RWPE1 (cell line): Measurements from ENCODE around the gene TFCP2L1.
"Not testable (repeated sequence)": the region's sequence is repeated elsewhere in the genome, so short reads cannot be mapped to it uniquely, and the experiment has no call there.

Experiments
- CTCF ChIA-PET: fragments of 350-600 bp; sonication (Branson Sonifier 250); formaldehyde crosslinking; extraction: SDS; loops from one replicate; lab custom pipeline; 2021; lab: Yijun Ruan, JAX
- POLR2A ChIA-PET: fragments of 400-600 bp; formaldehyde crosslinking; extraction: SDS; loops from one replicate; lab custom pipeline; 2020; ENCODE audit warnings: antibody characterized with exemption; ENCODE audit not compliant: low non-redundant PET; lab: Yijun Ruan, JAX
- DNase-seq: peaks from one replicate; pipeline ENCODE4 v3.0.0; 2012; ENCODE audit warnings: low spot score
- H3K27ac ChIP-seq: fragments of 450-650 bp; 2 replicates; pipeline ENCODE4 v1.5.1; 2017
- CTCF ChIP-seq: fragments of 450-650 bp; conservative IDR thresholded peaks from 2 replicates; pipeline ENCODE4 v1.5.1; 2017; ENCODE audit warnings: low read depth, mild to moderate bottlenecking

The TFCP2L1 gene

GRCh38 chr2:121309323-121309722, 24.3 kb upstream of the TFCP2L1 start:
- ChIA-PET POLR2A (no interaction called here), CTCF (no interaction called here)
- no peak for TF ChIP-seq CTCF
- DNase-seq, result no peak
- no peak overlapping the region for H3K27ac ChIP-seq

GRCh38 chr2:121307048-121307447, 22.0 kb upstream of the TFCP2L1 start:
- POLR2A ChIA-PET, result no interaction called here
- CTCF ChIA-PET, result no interaction called here
- no peak for TF ChIP-seq CTCF
- DNase-seq, result no peak
- no peak overlapping the region for H3K27ac ChIP-seq

GRCh38 chr2:121304941-121305340, 19.9 kb upstream of the TFCP2L1 start:
- DNase-seq, result no peak
- H3K27ac ChIP-seq, result no peak overlapping the region
- TF ChIP-seq CTCF, result no peak
- ChIA-PET CTCF (no interaction called here), POLR2A (no interaction called here)

- POLR2A ChIA-PET, result no interaction called here
- CTCF ChIA-PET, result interaction anchor here (0.6 kb wide), 1 partner anchor 1351 kb away, joined by 3 read pairs; no protein-coding TSS in a partner anchor
- TF ChIP-seq CTCF, result no peak
- H3K27ac ChIP-seq, result peak overlapping the region; percentile 37
- DNase-seq, result no peak
These were observed 18.7 kb upstream of the TFCP2L1 start for GRCh38 chr2:121303531-121304263.

- DNase-seq, POLR2A ChIA-PET, H3K27ac ChIP-seq: not testable (repeated sequence)
- CTCF ChIA-PET, result interaction anchor here (0.6 kb wide), 2 partner anchors 13 to 206 kb away, joined by 3 read pairs; no protein-coding TSS in a partner anchor
These were observed 16.2 kb upstream of the TFCP2L1 start for GRCh38 chr2:121301190-121301589.

- H3K27ac ChIP-seq, result no peak overlapping the region
- ChIA-PET CTCF (no interaction called here), POLR2A (no interaction called here)
- no peak for TF ChIP-seq CTCF
- no peak for DNase-seq
These were observed 13.5 kb upstream of the TFCP2L1 start for GRCh38 chr2:121298476-121298875.

- POLR2A ChIA-PET, H3K27ac ChIP-seq, DNase-seq: not testable (repeated sequence)
- CTCF ChIA-PET, result interaction anchor here (0.6 kb wide), 1 partner anchor 224 kb away, joined by 5 read pairs; no protein-coding TSS in a partner anchor
These were observed 12.9 kb upstream of the TFCP2L1 start for GRCh38 chr2:121297866-121298265.
